B cell (primary cell): ENCODE results near the gene IL2. TPM values are rescaled to one million over a fixed set of nuclear protein-coding genes. Genes with fewer than 3 reads are reported as not detected.

Source experiments
- ATAC-seq: fragments of 200-7000 bp; cut with Tn5 transposase; one replicate; pipeline ENCODE4 v1.10.0; 2021; ENCODE audit warnings: low read depth, mild to moderate bottlenecking, moderate number of reproducible peaks, moderate library complexity
- CTCF ChIA-PET: fragments of 350-600 bp; sonication (Branson Sonifier 250); formaldehyde crosslinking; loops from one replicate; lab custom pipeline; 2021; ENCODE audit warnings: antibody characterized with exemption, inconsistent platforms; lab: Charles Lee
- POLR2A ChIA-PET: fragments of 350-600 bp; sonication (Branson Sonifier 250); formaldehyde crosslinking; loops from one replicate; lab custom pipeline; 2021; ENCODE audit warnings: antibody characterized with exemption; lab: Charles Lee
- DNase-seq: peaks from one replicate; pipeline ENCODE4 v3.0.0; 2013
- H2AFZ ChIP-seq: 2 replicates; pipeline ENCODE4 v1.6.1; 2012; ENCODE audit warnings: mild to moderate bottlenecking, low read depth, low read length; ENCODE audit not compliant: insufficient read depth, poor library complexity, severe bottlenecking
- H3K27ac ChIP-seq, 2 donors: 1 replicate in 1 of 2; 2 replicates in 1 of 2; pipeline ENCODE4 v1.5.1; 2012 to 2013; ENCODE audit warnings: low read length in 2 of 2, mild to moderate bottlenecking in 2 of 2, moderate library complexity in 1 of 2
- H3K27me3 ChIP-seq, 4 experiments: fragments of 200-600 bp in 1 of 4; sonication (generic) in 1 of 4; replicated peaks in 1 of 4; 1 replicate in 2 of 4; 2 replicates in 2 of 4; pipeline versions ENCODE4 v1.6.1 to v1.7.0; 2013 to 2016; ENCODE audit warnings: low read length in 3 of 4, mild to moderate bottlenecking in 2 of 4, mixed read lengths in 1 of 4, moderate library complexity in 1 of 4; ENCODE audit not compliant: insufficient read depth in 4 of 4, control insufficient read depth in 3 of 4; ENCODE audit errors: control extremely low read depth in 1 of 4
- H3K36me3 ChIP-seq, 2 experiments: replicated peaks in 1 of 2; 1 replicate in 1 of 2; 2 replicates in 1 of 2; pipeline versions ENCODE4 v1.6.1 to v1.7.1; 2013; ENCODE audit warnings: low read length in 1 of 2; ENCODE audit not compliant: insufficient read depth in 2 of 2, control insufficient read depth in 1 of 2; ENCODE audit errors: control extremely low read depth in 1 of 2, extremely low read depth in 1 of 2
- H3K4me1 ChIP-seq, 2 donors: fragments of 200-600 bp in 1 of 2; sonication (generic) in 1 of 2; 1 replicate in 1 of 2; 2 replicates in 1 of 2; pipeline versions ENCODE4 v1.5.1 to v1.6.1; 2013 to 2017; ENCODE audit warnings: low read length in 2 of 2; ENCODE audit not compliant: control insufficient read depth in 2 of 2, insufficient read depth in 2 of 2
- H3K4me2 ChIP-seq: replicated peaks from 2 replicates; pipeline ENCODE3; 2012; ENCODE audit warnings: mild to moderate bottlenecking, low read depth, low read length; ENCODE audit not compliant: poor library complexity, severe bottlenecking
- H3K4me3 ChIP-seq, 5 experiments: fragments of 200-600 bp in 1 of 5; sonication (generic) in 1 of 5; 1 replicate in 3 of 5; 2 replicates in 2 of 5; pipeline versions ENCODE4 v1.5.1 to v1.7.0; 2011 to 2016; ENCODE audit warnings: low read length in 4 of 5, mild to moderate bottlenecking in 4 of 5, low read depth in 2 of 5, control low read depth in 1 of 5, moderate library complexity in 1 of 5; ENCODE audit not compliant: insufficient read depth in 1 of 5; ENCODE audit errors: control extremely low read depth in 1 of 5, extremely low read depth in 1 of 5
- H3K79me2 ChIP-seq: fragments of 200-600 bp; sonication (generic); one replicate; pipeline ENCODE4 v1.6.0; 2016; ENCODE audit warnings: low read length; ENCODE audit not compliant: control insufficient read depth, insufficient read depth
- H3K9ac ChIP-seq: fragments of 200-600 bp; sonication (generic); 2 replicates; pipeline ENCODE4 v1.6.1; 2017; ENCODE audit warnings: mild to moderate bottlenecking, low read length, moderate library complexity
- H3K9me3 ChIP-seq, 3 donors: one replicate each; pipeline versions ENCODE4 v1.6.1 to v1.7.1; 2013; ENCODE audit warnings: low read length in 2 of 3; ENCODE audit not compliant: control insufficient read depth in 2 of 3, insufficient read depth in 1 of 3; ENCODE audit errors: control extremely low read depth in 1 of 3
- H4K20me1 ChIP-seq: 2 replicates; pipeline ENCODE4 v1.6.0; 2012; ENCODE audit warnings: mild to moderate bottlenecking, low read length; ENCODE audit not compliant: insufficient read depth, control insufficient read depth, poor library complexity, severe bottlenecking
- H3K27ac Mint-ChIP-seq: one replicate; pipeline ENCODE4 v1.8.0; 2021; ENCODE audit warnings: mixed read lengths
- H3K27me3 Mint-ChIP-seq: one replicate; pipeline ENCODE4 v1.8.0; 2021; ENCODE audit warnings: mixed read lengths
- H3K4me1 Mint-ChIP-seq: one replicate; pipeline ENCODE4 v1.8.0; 2021; ENCODE audit warnings: mixed read lengths
- H3K4me3 Mint-ChIP-seq: one replicate; pipeline ENCODE4 v1.8.0; 2021; ENCODE audit warnings: mixed read lengths
- H3K9me3 Mint-ChIP-seq: one replicate; pipeline ENCODE4 v1.8.0; 2022; ENCODE audit warnings: mixed read lengths; ENCODE audit not compliant: insufficient read depth
- CTCF ChIP-seq: fragments of 200-600 bp; IDR thresholded peaks from one replicate; pipeline ENCODE4 v1.8.0; 2022; ENCODE audit warnings: antibody characterized with exemption, mild to moderate bottlenecking
- EZH2 ChIP-seq: IDR thresholded peaks from 2 replicates; pipeline ENCODE4 v1.6.1; 2012; ENCODE audit warnings: borderline replicate concordance, low read depth, mild to moderate bottlenecking, moderate library complexity, low read length; ENCODE audit not compliant: insufficient read depth, poor library complexity, severe bottlenecking
- WGBS: methylation state at CpG from one replicate; pipeline ENCODE4 v1.1.5; 2013; ENCODE audit warnings: missing lambda C conversion rate; ENCODE audit not compliant: insufficient coverage; 5-methylcytosine and 5-hydroxymethylcytosine counted together
- intact Hi-C: fragments of 100-400 bp; cut with micrococcal nuclease; formaldehyde crosslinking; loops from one replicate; pipeline ENCODE4 v1.10.0; 2022
- polyA plus RNA-seq: library from polyadenylated mRNA; depleted of rRNA; stranded (reverse); fragments of >200 nt; gene quantifications from 2 replicates; pipeline ENCODE4 v1.2.3, GENCODE V29; 2012
- total RNA-seq, 2 donors: library from RNA; stranded (reverse); fragments of 120-200 nt in 1 of 2; gene quantifications; 1 replicate in 1 of 2; 2 replicates in 1 of 2; pipeline versions ENCODE4 v1.2.3 to v1.2.4, GENCODE V29; 2013 to 2022

Gene IL2
- total and polyA plus RNA-seq, 2 donors (not counting 1 experiment from before 2014, with no cell fraction given) = not detected

DNA sequence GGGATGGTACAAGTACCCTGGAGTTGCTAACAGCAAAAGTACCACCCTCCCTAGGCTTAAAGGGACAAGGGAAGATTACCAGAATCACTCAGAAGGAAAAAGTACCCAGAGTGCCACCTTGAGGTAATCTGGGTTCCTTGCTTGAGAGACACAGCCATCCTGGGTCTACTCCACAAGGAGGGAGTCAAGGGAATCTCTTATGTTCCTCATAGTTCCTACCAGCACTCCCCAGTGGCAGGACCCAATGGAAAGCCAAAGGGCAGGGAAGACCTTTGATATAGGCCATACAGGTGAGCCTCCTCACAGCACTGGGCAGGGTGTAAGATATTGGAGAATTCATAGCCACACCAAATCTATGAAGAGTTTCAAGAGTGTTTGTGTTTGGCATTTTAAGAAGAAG lies 5.7 kb downstream of the IL2 start:
- H3K4me2 ChIP-seq = no peak overlapping the region
- TF ChIP-seq CTCF (no peak), EZH2 (no peak)
- intact Hi-C loops = no loop called here
- peaks cover 3% of the 10 kb centered on the region for H3K4me1 Mint-ChIP-seq
- no peak overlapping the region for H3K4me3 Mint-ChIP-seq
- H3K27ac ChIP-seq = no peak overlapping the region
- no peak overlapping the region for H2AFZ ChIP-seq
- no peaks in the 10 kb centered on the region for H3K36me3 ChIP-seq
- POLR2A ChIA-PET = no interaction called here
- ATAC-seq = no peak
- H3K9me3 ChIP-seq = no peaks in the 10 kb centered on the region
- no peak overlapping the region for H3K9ac ChIP-seq
- H3K27ac Mint-ChIP-seq = no peak overlapping the region
- no peaks in the 10 kb centered on the region for H3K4me1 ChIP-seq
- no peaks in the 10 kb centered on the region for H4K20me1 ChIP-seq
- no peak overlapping the region for H3K4me3 ChIP-seq
- CTCF ChIA-PET = no interaction called here
- peaks cover 0 to 7% (median 2%) of the 10 kb centered on the region in 4 experiments for H3K27me3 ChIP-seq
- no peaks in the 10 kb centered on the region for H3K79me2 ChIP-seq
- DNase-seq = no peak
- H3K27me3 Mint-ChIP-seq = peaks cover 4% of the 10 kb centered on the region
- no peaks in the 10 kb centered on the region for H3K9me3 Mint-ChIP-seq

- Histone ChIP-seq H3K4me1 (no peaks in the 10 kb centered on the region), H3K9me3 (no peaks in the 10 kb centered on the region), H3K27me3 (no peaks in the 10 kb centered on the region), H3K79me2 (no peaks in the 10 kb centered on the region), H3K4me2 (no peak overlapping the region), H2AFZ (no peak overlapping the region), H4K20me1 (no peaks in the 10 kb centered on the region), H3K27ac (no peak overlapping the region), H3K4me3 (no peak overlapping the region), H3K9ac (no peak overlapping the region), H3K36me3 (no peaks in the 10 kb centered on the region)
- no peak for DNase-seq
- H3K4me1 Mint-ChIP-seq = no peaks in the 10 kb centered on the region
- no peaks in the 10 kb centered on the region for H3K9me3 Mint-ChIP-seq
- TF ChIP-seq CTCF = no peak
- no peak for TF ChIP-seq EZH2
- intact Hi-C loops = no loop called here
- peaks cover 4% of the 10 kb centered on the region for H3K27me3 Mint-ChIP-seq
- POLR2A ChIA-PET = no interaction called here
- H3K27ac Mint-ChIP-seq = no peak overlapping the region
- WGBS = no CpG with 5 or more reads among the region's 3 CpGs
- H3K4me3 Mint-ChIP-seq = no peak overlapping the region
- no peak for ATAC-seq
- CTCF ChIA-PET = no interaction called here
These were observed 22.2 kb downstream of the IL2 start for GRCh38 chr4:122434285-122434684.
